HUES6 (cell line): ENCODE data around the gene CNTRL.

Source experiments
- H3K27ac ChIP-seq: 2 replicates; pipeline ENCODE4 v1.7.0; 2013; ENCODE audit warnings: low read depth, mild to moderate bottlenecking, low read length, inconsistent platforms
- H3K27me3 ChIP-seq: 2 replicates; pipeline ENCODE4 v1.6.1; 2013; ENCODE audit warnings: low read length; ENCODE audit not compliant: control insufficient read depth, insufficient read depth
- H3K36me3 ChIP-seq: 2 replicates; pipeline ENCODE4 v1.6.1; 2013; ENCODE audit warnings: low read length; ENCODE audit not compliant: control insufficient read depth, insufficient read depth
- H3K4me1 ChIP-seq: 2 replicates; pipeline ENCODE4 v1.6.1; 2013; ENCODE audit warnings: low read length; ENCODE audit not compliant: control insufficient read depth, insufficient read depth
- H3K4me3 ChIP-seq: 2 replicates; pipeline ENCODE4 v1.5.1; 2013; ENCODE audit warnings: low read depth, low read length
- H3K9ac ChIP-seq: one replicate; pipeline ENCODE4 v1.6.1; 2013; ENCODE audit warnings: mild to moderate bottlenecking, low read length
- H3K9me3 ChIP-seq: 2 replicates; pipeline ENCODE4 v1.6.1; 2013; ENCODE audit warnings: low read depth, low read length; ENCODE audit not compliant: control insufficient read depth, insufficient read depth

Gene CNTRL

GRCh38 chr9:121192518-121192917 lies 117.8 kb downstream of the CNTRL start:
- no peaks in the 10 kb centered on the region for H3K27me3 ChIP-seq
- H3K4me1 ChIP-seq: peaks cover 10% of the 10 kb centered on the region
- H3K9me3 ChIP-seq: no peaks in the 10 kb centered on the region
- H3K36me3 ChIP-seq: no peaks in the 10 kb centered on the region; the same call in 1 of the 2 replicates
- no peak overlapping the region for H3K27ac ChIP-seq
- H3K9ac ChIP-seq: no peak overlapping the region
- no peak overlapping the region for H3K4me3 ChIP-seq

GRCh38 chr9:121192959-121193640 lies 118.3 kb downstream of the CNTRL start:
- no peaks in the 10 kb centered on the region for H3K9me3 ChIP-seq
- H3K36me3 ChIP-seq: no peaks in the 10 kb centered on the region; the same call in 1 of the 2 replicates
- H3K27ac ChIP-seq: no peak overlapping the region
- no peak overlapping the region for H3K4me3 ChIP-seq
- H3K9ac ChIP-seq: no peak overlapping the region
- peaks cover 10% of the 10 kb centered on the region for H3K4me1 ChIP-seq
- no peaks in the 10 kb centered on the region for H3K27me3 ChIP-seq

- H3K27me3 ChIP-seq: no peaks in the 10 kb centered on the region
- peaks cover 16% of the 10 kb centered on the region for H3K4me1 ChIP-seq
- no peaks in the 10 kb centered on the region for H3K36me3 ChIP-seq
- H3K27ac ChIP-seq: no peak overlapping the region
- no peaks in the 10 kb centered on the region for H3K9me3 ChIP-seq
- H3K4me3 ChIP-seq: no peak overlapping the region
- H3K9ac ChIP-seq: no peak overlapping the region
These were observed 120.0 kb downstream of the CNTRL start for GRCh38 chr9:121194730-121195129.

GRCh38 chr9:121196389-121196788 lies 121.6 kb downstream of the CNTRL start:
- Histone ChIP-seq H3K27ac (no peak overlapping the region), H3K4me1 (peaks cover 26% of the 10 kb centered on the region), H3K27me3 (no peaks in the 10 kb centered on the region), H3K9me3 (no peaks in the 10 kb centered on the region), H3K36me3 (no peaks in the 10 kb centered on the region), H3K9ac (no peak overlapping the region), H3K4me3 (no peak overlapping the region)

DNA sequence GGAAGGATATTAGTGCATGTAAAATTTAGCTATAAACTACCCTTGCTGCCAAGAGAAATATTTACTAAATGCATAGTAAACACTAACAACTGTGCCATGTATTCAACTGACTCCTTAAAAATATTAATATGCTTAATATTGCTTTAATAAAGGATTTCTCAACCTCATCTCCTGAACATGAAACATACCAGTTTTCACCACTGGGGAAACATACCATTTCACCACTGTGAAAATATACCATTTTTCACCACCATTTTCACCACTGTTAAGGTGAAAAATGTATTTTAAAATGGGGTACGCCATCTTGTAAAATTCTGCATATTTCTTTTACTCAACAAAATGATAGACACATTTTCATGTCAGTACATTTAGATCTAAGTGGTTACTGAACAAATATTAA lies 122.4 kb downstream of the CNTRL start:
- H3K4me1 ChIP-seq: peaks cover 26% of the 10 kb centered on the region
- no peak overlapping the region for H3K9ac ChIP-seq
- H3K27me3 ChIP-seq: no peaks in the 10 kb centered on the region
- H3K9me3 ChIP-seq: no peaks in the 10 kb centered on the region
- no peaks in the 10 kb centered on the region for H3K36me3 ChIP-seq
- no peak overlapping the region for H3K27ac ChIP-seq
- H3K4me3 ChIP-seq: no peak overlapping the region

DNA sequence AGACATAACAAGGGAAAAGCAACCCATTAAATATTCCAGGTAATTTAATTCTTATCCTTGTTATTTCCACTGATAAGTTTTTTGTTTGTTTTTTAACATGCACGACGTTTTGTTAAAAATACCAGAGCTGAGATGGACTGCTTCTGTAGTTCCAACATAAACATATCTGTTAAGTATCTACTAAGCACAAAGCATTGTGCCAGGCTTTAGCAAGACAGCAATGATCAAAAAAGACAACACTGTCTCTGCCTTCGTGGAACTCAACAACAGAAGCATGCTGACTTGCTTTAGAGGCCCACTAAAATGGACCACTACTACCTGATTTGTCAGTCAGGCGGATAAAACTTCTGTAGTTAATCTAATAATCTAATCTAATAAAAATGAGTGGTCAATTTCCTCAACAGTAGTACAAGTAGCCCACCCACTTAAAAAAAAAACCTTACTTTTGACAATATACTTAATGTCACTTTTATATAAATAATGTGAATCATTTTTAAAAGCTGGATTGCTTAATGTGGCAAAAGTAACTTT lies 123.8 kb downstream of the CNTRL start:
- H3K36me3 ChIP-seq: no peaks in the 10 kb centered on the region
- no peak overlapping the region for H3K27ac ChIP-seq
- H3K4me1 ChIP-seq: peaks cover 26% of the 10 kb centered on the region
- H3K27me3 ChIP-seq: no peaks in the 10 kb centered on the region
- no peaks in the 10 kb centered on the region for H3K9me3 ChIP-seq
- no peak overlapping the region for H3K4me3 ChIP-seq
- no peak overlapping the region for H3K9ac ChIP-seq

GRCh38 chr9:121199921-121200320 lies 125.2 kb downstream of the CNTRL start:
- Histone ChIP-seq H3K4me3 (peak overlapping the region; percentile 66; the same call in 1 of the 2 replicates), H3K27me3 (peaks cover 2% of the 10 kb centered on the region; the same call in 1 of the 2 replicates), H3K9ac (no peak overlapping the region), H3K4me1 (peaks cover 26% of the 10 kb centered on the region), H3K9me3 (no peaks in the 10 kb centered on the region), H3K27ac (no peak overlapping the region), H3K36me3 (no peaks in the 10 kb centered on the region)

DNA sequence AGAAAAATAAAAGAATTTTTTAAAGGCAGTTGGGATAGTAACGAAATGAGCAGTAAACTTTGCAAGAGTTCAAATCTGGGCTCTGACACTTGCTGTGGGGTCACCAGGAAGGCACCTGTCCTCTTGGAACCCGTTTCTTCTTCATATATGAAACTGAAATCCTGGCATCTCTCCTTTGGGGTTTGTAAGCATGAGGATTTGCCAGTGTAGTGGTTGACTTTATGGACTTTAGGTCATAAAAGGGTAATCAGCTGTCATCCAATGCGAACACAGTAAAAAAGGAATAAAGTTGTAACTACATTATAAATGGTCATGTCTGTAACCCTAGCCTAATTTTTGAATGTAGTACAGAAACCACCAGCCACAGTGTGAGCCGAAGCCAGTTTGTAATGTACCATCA lies 125.6 kb downstream of the CNTRL start:
- Histone ChIP-seq H3K9me3 (no peaks in the 10 kb centered on the region), H3K27ac (no peak overlapping the region), H3K27me3 (peaks cover 6% of the 10 kb centered on the region; the same call in 1 of the 2 replicates), H3K4me1 (peaks cover 26% of the 10 kb centered on the region), H3K9ac (peak overlapping the region; percentile 83), H3K36me3 (no peaks in the 10 kb centered on the region), H3K4me3 (peak overlapping the region; percentile 66)

DNA sequence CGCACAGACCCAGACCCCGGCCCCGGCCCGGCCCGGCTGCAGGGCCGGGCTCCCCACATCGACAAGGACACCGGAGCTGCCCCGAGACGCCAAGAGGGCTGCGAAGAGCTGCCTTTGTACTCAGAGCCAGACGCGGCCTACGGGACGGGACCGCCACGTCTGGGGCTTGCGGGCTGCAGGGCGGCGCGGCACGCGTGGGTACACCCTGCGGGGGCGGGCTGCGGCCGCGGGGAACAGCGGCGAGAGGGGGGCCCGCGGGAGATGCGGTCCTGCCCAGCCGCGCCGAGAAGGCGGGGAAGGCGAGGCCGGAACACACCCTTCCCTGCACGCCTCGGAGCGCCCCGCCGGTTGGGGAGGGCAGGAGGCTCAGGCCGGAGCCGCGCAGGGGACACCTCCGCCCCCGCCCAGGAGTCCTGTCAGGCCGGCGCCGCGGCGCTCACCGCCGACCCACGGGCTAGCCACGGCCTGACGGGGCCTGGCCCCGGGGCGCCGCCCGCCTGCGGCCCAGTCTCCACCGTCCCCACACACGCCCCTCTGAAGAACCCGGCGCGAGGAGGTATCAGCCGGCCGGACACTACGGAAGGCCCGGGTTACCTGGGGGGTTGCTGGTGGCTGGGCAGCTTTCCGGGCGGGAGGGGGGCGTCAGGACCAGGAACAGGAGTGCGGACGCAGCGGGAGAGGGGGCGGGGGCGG lies 126.4 kb downstream of the CNTRL start:
- Histone ChIP-seq H3K27ac (peak overlapping the region; percentile 56; the same call in 1 of the 2 replicates), H3K27me3 (peaks cover 8% of the 10 kb centered on the region; the same call in 1 of the 2 replicates), H3K36me3 (no peaks in the 10 kb centered on the region), H3K9me3 (no peaks in the 10 kb centered on the region), H3K4me3 (peak overlapping the region; percentile 66), H3K4me1 (peaks cover 19% of the 10 kb centered on the region), H3K9ac (peak overlapping the region; percentile 83)

DNA sequence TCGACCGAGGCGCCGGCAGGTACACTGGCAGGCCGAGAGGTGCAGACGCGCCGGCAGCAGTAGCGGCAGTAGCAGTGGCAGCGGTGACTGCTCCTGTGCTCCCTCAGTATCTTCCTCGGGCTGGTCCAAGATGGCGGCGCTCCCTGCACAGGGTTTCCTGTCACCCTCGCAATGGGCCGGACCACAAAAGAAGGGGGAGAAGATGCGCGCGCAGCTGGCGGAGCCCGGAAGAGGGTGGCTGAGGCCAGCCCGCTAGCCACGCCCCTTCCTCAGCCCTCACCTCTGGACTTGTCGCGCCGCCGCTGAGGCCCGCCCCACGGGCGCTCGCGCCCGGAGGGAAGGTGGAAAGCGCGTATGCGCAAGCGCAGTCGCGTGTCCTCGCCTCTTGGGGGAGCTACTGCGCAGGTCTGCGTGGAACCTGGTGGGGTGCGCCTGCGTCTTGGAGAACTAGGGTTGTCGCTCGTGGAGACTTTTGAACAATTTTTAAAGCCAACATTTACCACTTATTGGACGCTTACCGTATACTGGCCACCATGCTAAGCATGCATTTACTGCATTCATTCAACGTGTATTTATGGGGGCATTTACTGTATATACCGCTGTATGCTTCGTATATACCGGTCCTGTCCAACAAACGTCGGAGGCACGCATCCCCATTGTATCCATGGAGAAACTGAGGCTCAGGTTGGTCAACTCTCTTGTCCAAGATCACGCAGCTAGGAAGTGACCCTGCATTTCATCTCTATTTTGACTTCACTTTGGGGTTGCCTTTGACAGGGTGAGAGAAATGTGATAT lies 127.2 kb downstream of the CNTRL start, which contains the start of gene RAB14:
Gene RAB14 (minus strand): TSS at position 132 of the 796 bp plus-strand sequence. CDS start 8,457 bp downstream, outside the sequence.
- H3K27me3 ChIP-seq: peaks cover 8% of the 10 kb centered on the region; the same call in 1 of the 2 replicates
- peak within 1 kb of the TSS; percentile 56; the same call in 1 of the 2 replicates for H3K27ac ChIP-seq
- H3K4me3 ChIP-seq: peak within 1 kb of the TSS; percentile 66
- peaks cover 23% of the 10 kb centered on the region for H3K4me1 ChIP-seq
- peak within 1 kb of the TSS; percentile 83 for H3K9ac ChIP-seq
- no peaks in the 10 kb centered on the region for H3K9me3 ChIP-seq
- H3K36me3 ChIP-seq: no peaks in the 10 kb centered on the region
